ENCODE results near the gene ZNF827. TPM values are rescaled to one million over a fixed set of nuclear protein-coding genes. Genes with fewer than 3 reads are reported as not detected.
A peak's percentile ranks its signal among the peaks of the same experiment; 100 is the strongest.

ZNF827 gene, protein sequence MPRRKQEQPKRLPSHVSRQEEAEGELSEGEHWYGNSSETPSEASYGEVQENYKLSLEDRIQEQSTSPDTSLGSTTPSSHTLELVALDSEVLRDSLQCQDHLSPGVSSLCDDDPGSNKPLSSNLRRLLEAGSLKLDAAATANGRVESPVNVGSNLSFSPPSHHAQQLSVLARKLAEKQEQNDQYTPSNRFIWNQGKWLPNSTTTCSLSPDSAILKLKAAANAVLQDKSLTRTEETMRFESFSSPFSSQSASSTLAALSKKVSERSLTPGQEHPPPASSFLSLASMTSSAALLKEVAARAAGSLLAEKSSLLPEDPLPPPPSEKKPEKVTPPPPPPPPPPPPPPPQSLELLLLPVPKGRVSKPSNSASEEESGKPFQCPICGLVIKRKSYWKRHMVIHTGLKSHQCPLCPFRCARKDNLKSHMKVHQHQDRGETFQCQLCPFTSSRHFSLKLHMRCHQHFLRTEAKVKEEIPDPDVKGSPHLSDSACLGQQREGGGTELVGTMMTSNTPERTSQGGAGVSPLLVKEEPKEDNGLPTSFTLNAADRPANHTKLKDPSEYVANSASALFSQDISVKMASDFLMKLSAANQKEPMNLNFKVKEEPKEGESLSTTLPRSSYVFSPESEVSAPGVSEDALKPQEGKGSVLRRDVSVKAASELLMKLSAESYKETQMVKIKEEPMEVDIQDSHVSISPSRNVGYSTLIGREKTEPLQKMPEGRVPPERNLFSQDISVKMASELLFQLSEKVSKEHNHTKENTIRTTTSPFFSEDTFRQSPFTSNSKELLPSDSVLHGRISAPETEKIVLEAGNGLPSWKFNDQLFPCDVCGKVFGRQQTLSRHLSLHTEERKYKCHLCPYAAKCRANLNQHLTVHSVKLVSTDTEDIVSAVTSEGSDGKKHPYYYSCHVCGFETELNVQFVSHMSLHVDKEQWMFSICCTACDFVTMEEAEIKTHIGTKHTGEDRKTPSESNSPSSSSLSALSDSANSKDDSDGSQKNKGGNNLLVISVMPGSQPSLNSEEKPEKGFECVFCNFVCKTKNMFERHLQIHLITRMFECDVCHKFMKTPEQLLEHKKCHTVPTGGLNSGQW
- total RNA-seq (2021; fragmentation: NEBNext Ultra II Directional; extraction: Animal tissue kit (Norgen Biotek cat#: 25700)) (23.2 and 25.3 TPM in 2 replicates), polyA plus RNA-seq (2011; rRNA removed) (26.2 and 39.9 TPM in 2 replicates), polyA minus RNA-seq (2011; rRNA and poly(A)+ RNA removed) (40.4 and 42.2 TPM in 2 replicates)
- 20.8 TPM for polyA plus RNA-seq (2011; cell fraction: cytosol; rRNA removed)
- polyA plus RNA-seq (2011; cell fraction: nucleus; rRNA removed) = 82.2 TPM
- 14.2 to 20.2 TPM (median 19.7 TPM) in 4 replicates for polyA plus RNA-seq (2012, experiment 1 of 2)
- polyA plus RNA-seq (2012, experiment 2 of 2) = 2.0 TPM
- 15.6 TPM for polyA plus RNA-seq (2013, experiment 1 of 2)
- polyA plus RNA-seq (2013, experiment 2 of 2) = 13.2 TPM
- 30.3 TPM for polyA minus RNA-seq (2011; cell fraction: cytosol; rRNA and poly(A)+ RNA removed)
- 68.1 TPM for polyA minus RNA-seq (2011; cell fraction: nucleus; rRNA and poly(A)+ RNA removed)
- long read RNA-seq, experiment 1, partial matches to known transcripts = 0 of 6 reads
- long read RNA-seq, experiment 1, other reads (novel, unspliced or antisense) = 5 of 6 reads
- long read RNA-seq, experiment 2 = 0 reads

DNA sequence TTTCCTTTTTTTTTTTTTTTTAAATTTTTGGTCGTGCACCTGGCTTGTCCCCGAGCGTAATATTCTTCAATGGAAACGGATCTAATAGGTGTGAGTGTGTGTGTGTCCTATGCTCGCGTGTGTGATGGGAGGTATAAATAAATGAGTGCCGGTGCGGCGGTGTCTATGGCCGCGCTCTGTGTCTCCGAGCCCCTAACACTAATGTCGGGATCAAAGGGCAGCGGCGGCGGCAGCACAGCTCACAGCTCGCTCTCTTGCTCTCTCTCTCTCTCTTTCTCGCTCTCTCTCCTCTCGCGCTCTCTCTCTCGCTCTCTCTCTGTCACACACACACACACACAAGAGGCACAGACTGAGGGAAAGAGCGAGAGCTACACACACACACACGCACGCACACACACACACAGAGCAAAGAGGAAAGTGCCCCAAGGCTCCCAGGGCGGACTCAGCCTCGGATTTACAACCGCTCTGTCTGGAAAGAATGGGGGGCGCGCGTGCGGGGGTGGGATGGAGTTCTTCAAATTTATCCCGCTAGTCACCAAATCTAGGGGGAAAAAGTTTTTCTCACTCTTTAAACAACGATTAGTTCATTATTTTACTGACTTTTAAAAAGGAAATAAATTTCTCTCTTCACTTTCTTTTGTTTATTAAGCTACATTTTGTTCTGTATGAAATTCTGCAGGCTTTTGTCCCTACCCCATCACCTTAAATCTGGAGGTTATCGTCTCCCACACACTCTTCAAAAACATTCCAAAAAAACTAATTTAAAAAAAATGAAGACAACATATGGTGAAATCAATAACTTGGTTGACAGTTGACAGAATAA lies at the start of gene ZNF827:
ZNF827 (minus strand) TSS at position 206 of the 823 bp plus-strand sequence. CDS start 416 bp downstream, outside the sequence.
- Histone ChIP-seq H3K14ac (ENCODE audit: insufficient read length) (no peak within 1 kb of the TSS), H4K5ac (ENCODE audit: insufficient read length, low read depth, low read length) (peak within 1 kb of the TSS; percentile 98), H2BK120ac (replicated peaks; ENCODE audit: low read depth, low read length) (peak within 1 kb of the TSS; percentile 55), H3K79me1 (ENCODE audit: low read depth, low read length) (no peaks in the 10 kb centered on the region; the same call in 1 of the 2 replicates), H3K18ac (ENCODE audit: extremely low read depth, low read length) (peak within 1 kb of the TSS; percentile 98), H4K8ac (ENCODE audit: extremely low read depth, insufficient read depth, low read length) (peak within 1 kb of the TSS; percentile 57), H2BK5ac (ENCODE audit: low read depth, low read length) (peak within 1 kb of the TSS; percentile 96), H3K9me3 (ENCODE audit: insufficient read depth in 2 of 2, low read depth in 1 of 2, low read length in 1 of 2) (no peaks in the 10 kb centered on the region), H3K9ac (replicated peaks in 1 of 4; ENCODE audit: extremely low read depth in 1 of 4, low read depth in 3 of 4, low read length in 3 of 4) (peak within 1 kb of the TSS; percentile 83 to 92 (median 88)), H3K27ac (ENCODE audit: low read depth, low read length) (peak within 1 kb of the TSS; percentile 85), H3K23ac (ENCODE audit: insufficient read length) (no peak within 1 kb of the TSS), H3K36me3 (ENCODE audit: control insufficient read depth in 2 of 4, insufficient read depth in 4 of 4, low read length in 3 of 4) (no peaks in the 10 kb centered on the region), H2BK12ac (ENCODE audit: low read depth, low read length) (peak within 1 kb of the TSS; percentile 91), H2BK15ac (ENCODE audit: low read length) (peak within 1 kb of the TSS; percentile 94; the same call in 1 of the 2 replicates), H2AK5ac (ENCODE audit: low read depth, low read length) (no peak within 1 kb of the TSS; the same call in 1 of the 2 replicates), H3K23me2 (ENCODE audit: low read depth, low read length) (peaks cover 10% of the 10 kb centered on the region), H4K91ac (replicated peaks; ENCODE audit: insufficient read length, low read length) (peak within 1 kb of the TSS; percentile 88), H2BK20ac (ENCODE audit: low read length) (peak within 1 kb of the TSS; percentile 93; the same call in 1 of the 2 replicates), H3K56ac (replicated peaks; ENCODE audit: insufficient read length, low read depth, low read length) (peak within 1 kb of the TSS; percentile 86), H3K4me3 (ENCODE audit: extremely low read depth in 1 of 4, insufficient read depth in 2 of 4, low read depth in 3 of 4, low read length in 4 of 4) (peak within 1 kb of the TSS; percentile 68 to 97 (median 94)), H3K4ac (replicated peaks; ENCODE audit: insufficient read length, low read depth, low read length) (peak within 1 kb of the TSS; percentile 80), H2AFZ (ENCODE audit: low read length) (no peak within 1 kb of the TSS; the same call in 1 of the 2 replicates), H3K4me1 (replicated peaks in 1 of 4; ENCODE audit: control insufficient read depth in 3 of 4, insufficient read depth in 4 of 4, low read length in 3 of 4) (peaks cover 4 to 17% (median 10%) of the 10 kb centered on the region in 4 experiments; a peak in 4 of 7 replicates), H3K27me3 (replicated peaks in 1 of 4; ENCODE audit: control insufficient read depth in 3 of 4, extremely low read depth in 1 of 4, insufficient read depth in 3 of 4, low read length in 3 of 4) (no peaks in the 10 kb centered on the region), H4K20me1 (replicated peaks in 1 of 2; ENCODE audit: control insufficient read depth in 1 of 2, insufficient read depth in 2 of 2, low read length in 2 of 2) (peaks cover 0 to 4% of the 10 kb centered on the region in 2 experiments), H3K4me2 (ENCODE audit: insufficient read depth in 1 of 2, low read depth in 2 of 2, low read length in 2 of 2) (peak within 1 kb of the TSS; percentile 79 to 92), H3K79me2 (ENCODE audit: control insufficient read depth in 1 of 2, insufficient read depth in 2 of 2, low read length in 2 of 2) (peaks cover 5 to 30% of the 10 kb centered on the region in 2 experiments)
- DNase-seq (ENCODE audit: low read depth in 1 of 2, low spot score in 2 of 2) (peak in 1 of 2 experiments; percentile 65), FAIRE-seq (no peak)
- WGBS, 2 experiments (ENCODE audit: extremely low coverage in 1 of 2, insufficient coverage in 1 of 2, insufficient read length in 1 of 2, insufficient replicate concordance in 2 of 2, low coverage in 1 of 2, low lambda C conversion rate in 2 of 2, missing lambda C conversion rate in 1 of 2) = 2% methylated on average over 33 of the region's 34 CpGs; no CpG with 5 or more reads in 1 of the 2 experiments
- ChIA-PET CTCF (ENCODE audit: partially characterized antibody) (interaction anchor here (0.6 to 1.1 kb wide), 3 partner anchors 87 to 320 kb away, joined by 3 to 4 read pairs (median 3); partner anchors contain the start of gene MMAA), POLR2A (ENCODE audit: partially characterized antibody) (no interaction called here)
- TF ChIP-seq EGR1 (IDR thresholded peaks at IDR 0.05; ENCODE audit: borderline replicate concordance, low read depth, low read length) (peak; percentile 47; the same call in 1 of the 2 replicates), TAF1 (IDR thresholded peaks at IDR 0.05; ENCODE audit: low read depth, low read length) (peak; percentile 73), KDM4A (IDR thresholded peaks at IDR 0.05; ENCODE audit: low read depth, low read length, severe bottlenecking) (peak; percentile 46), RXRA (IDR thresholded peaks at IDR 0.05; ENCODE audit: insufficient read depth, low read depth, low read length) (no peak)

All from H1 (cell line).